CD4-positive, alpha-beta T cell treated with Interleukin-15 for 4 hours (primary cell): Measurements from ENCODE around the gene ATP6V0A4.

ENCODE experiments used
- DNase-seq: peaks from one replicate; pipeline ENCODE4 v3.0.0-alpha.2; 2020; ENCODE audit warnings: low spot score

Gene ATP6V0A4

GRCh38 chr7:138662076-138662990 is 135.7 kb downstream of the ATP6V0A4 start:
- DNase-seq: no peak

GRCh38 chr7:138661069-138661635 is 136.8 kb downstream of the ATP6V0A4 start:
- no peak for DNase-seq

- no peak for DNase-seq
Measured at GRCh38 chr7:138658889-138659288, 139.1 kb downstream of the ATP6V0A4 start.

DNA sequence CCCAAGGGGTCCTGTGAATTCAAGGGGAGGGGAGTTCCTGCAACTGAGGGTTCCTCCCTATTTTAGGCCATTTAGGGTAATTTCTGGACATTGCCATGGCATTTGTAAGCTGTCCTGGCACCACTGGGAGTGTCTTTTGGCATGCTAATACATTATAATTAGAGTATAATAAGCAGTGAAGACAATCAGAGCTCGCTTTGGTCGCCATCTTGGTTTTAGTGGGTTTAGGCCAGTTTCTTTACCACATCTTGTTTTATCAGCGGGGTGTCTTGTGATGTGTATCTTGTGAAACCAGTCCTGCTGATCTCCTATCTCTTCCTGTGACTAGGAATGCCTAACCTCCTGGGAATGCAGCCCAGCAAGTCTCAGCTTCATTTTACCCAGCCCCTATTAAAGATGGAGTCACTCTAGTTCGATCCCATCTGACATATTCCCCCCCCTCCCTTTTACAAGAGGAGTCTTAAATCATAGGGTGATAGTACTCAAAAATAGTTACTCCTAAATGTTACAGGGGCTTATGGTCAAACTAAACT is 140.1 kb downstream of the ATP6V0A4 start:
- no peak for DNase-seq

GRCh38 chr7:138656952-138657351 is 141.0 kb downstream of the ATP6V0A4 start:
- DNase-seq: no peak
